H9 (cell line): ENCODE data around the gene NANOS3. TPM values are rescaled to one million over a fixed set of nuclear protein-coding genes. Genes with fewer than 3 reads are reported as not detected.

ENCODE experiments used
- DNase-seq: peaks from one replicate; pipeline ENCODE4 v3.0.0-alpha.2; 2017
- H2AFZ ChIP-seq: one replicate; pipeline ENCODE4 v1.6.1; 2013; ENCODE audit warnings: mild to moderate bottlenecking, low read length, control low read depth, moderate library complexity
- H2AK5ac ChIP-seq: 2 replicates; pipeline ENCODE4 v1.6.1; 2013; ENCODE audit warnings: low read length, control low read depth, mixed read lengths; ENCODE audit not compliant: insufficient read length
- H2BK120ac ChIP-seq: one replicate; pipeline ENCODE4 v1.6.1; 2013; ENCODE audit warnings: low read depth, mild to moderate bottlenecking, low read length, control low read depth, inconsistent platforms; ENCODE audit not compliant: poor library complexity, severe bottlenecking
- H2BK12ac ChIP-seq: 2 replicates; pipeline ENCODE4 v1.6.1; 2013; ENCODE audit warnings: low read length, control low read depth, mixed read lengths, low read depth; ENCODE audit not compliant: insufficient read length
- H2BK15ac ChIP-seq: 2 replicates; pipeline ENCODE4 v1.6.1; 2013; ENCODE audit warnings: low read depth, low read length, control low read depth
- H2BK20ac ChIP-seq: one replicate; pipeline ENCODE4 v1.6.1; 2013; ENCODE audit warnings: low read depth, mild to moderate bottlenecking, low read length, control low read depth, inconsistent platforms; ENCODE audit not compliant: poor library complexity, severe bottlenecking
- H2BK5ac ChIP-seq: 2 replicates; pipeline ENCODE4 v1.6.1; 2013; ENCODE audit warnings: low read length, control low read depth, mixed read lengths; ENCODE audit not compliant: insufficient read length
- H3K14ac ChIP-seq: 2 replicates; pipeline ENCODE4 v1.6.1; 2013; ENCODE audit warnings: low read length, control low read depth; ENCODE audit not compliant: insufficient read depth
- H3K18ac ChIP-seq: 2 replicates; pipeline ENCODE4 v1.6.1; 2013; ENCODE audit warnings: low read depth, mild to moderate bottlenecking, mixed read lengths, low read length, control low read depth; ENCODE audit not compliant: insufficient read length
- H3K23ac ChIP-seq: 2 replicates; pipeline ENCODE4 v1.6.1; 2013; ENCODE audit warnings: low read length, control low read depth, mixed read lengths, low read depth; ENCODE audit not compliant: insufficient read length
- H3K23me2 ChIP-seq: 2 replicates; pipeline ENCODE4 v1.6.1; 2013; ENCODE audit warnings: low read depth, mild to moderate bottlenecking, mixed read lengths, low read length, control low read depth; ENCODE audit not compliant: insufficient read length, poor library complexity, severe bottlenecking
- H3K27ac ChIP-seq: 2 replicates; pipeline ENCODE4 v1.5.1; 2013; ENCODE audit warnings: low read length, control low read depth, mixed read lengths, low read depth; ENCODE audit not compliant: insufficient read length
- H3K27me3 ChIP-seq: 2 replicates; pipeline ENCODE4 v1.6.1; 2013; ENCODE audit warnings: low read length, control low read depth, inconsistent platforms; ENCODE audit not compliant: insufficient read depth
- H3K4ac ChIP-seq: 2 replicates; pipeline ENCODE4 v1.6.1; 2013; ENCODE audit warnings: low read depth, mild to moderate bottlenecking, control low read depth, inconsistent platforms, low read length, moderate library complexity
- H3K4me1 ChIP-seq: 2 replicates; pipeline ENCODE4 v1.6.1; 2013; ENCODE audit warnings: low read length, control low read depth, inconsistent platforms; ENCODE audit not compliant: insufficient read depth
- H3K4me2 ChIP-seq: 2 replicates; pipeline ENCODE4 v1.6.1; 2013; ENCODE audit warnings: low read length, control low read depth, mixed read lengths; ENCODE audit not compliant: insufficient read length, insufficient read depth
- H3K56ac ChIP-seq: 2 replicates; pipeline ENCODE4 v1.6.1; 2013; ENCODE audit warnings: low read depth, mild to moderate bottlenecking, mixed read lengths, low read length, control low read depth; ENCODE audit not compliant: insufficient read length
- H3K79me1 ChIP-seq: 2 replicates; pipeline ENCODE4 v1.6.1; 2013; ENCODE audit warnings: low read depth, mild to moderate bottlenecking, moderate library complexity, low read length, control low read depth, inconsistent platforms; ENCODE audit not compliant: insufficient read depth, poor library complexity, severe bottlenecking
- H3K79me2 ChIP-seq: 2 replicates; pipeline ENCODE4 v1.6.1; 2013; ENCODE audit warnings: low read length, control low read depth, inconsistent platforms; ENCODE audit not compliant: insufficient read depth
- H3K9ac ChIP-seq: 2 replicates; pipeline ENCODE4 v1.6.1; 2013; ENCODE audit warnings: low read length, control low read depth, mixed read lengths; ENCODE audit not compliant: insufficient read length; ENCODE audit errors: extremely low read depth
- H3K9me3 ChIP-seq: one replicate; pipeline ENCODE4 v1.6.1; 2013; ENCODE audit warnings: low read depth, low read length, inconsistent platforms; ENCODE audit not compliant: control insufficient read depth
- H3T11ph ChIP-seq: one replicate; pipeline ENCODE4 v1.6.1; 2013; ENCODE audit warnings: mild to moderate bottlenecking, low read length, control low read depth, inconsistent platforms
- H4K20me1 ChIP-seq: one replicate; pipeline ENCODE4 v1.6.1; 2013; ENCODE audit not compliant: control insufficient read depth, insufficient read length, insufficient read depth
- H4K5ac ChIP-seq: 2 replicates; pipeline ENCODE4 v1.6.1; 2013; ENCODE audit warnings: low read depth, mild to moderate bottlenecking, mixed read lengths, low read length, control low read depth; ENCODE audit not compliant: insufficient read length
- H4K8ac ChIP-seq: replicated peaks from 2 replicates; pipeline ENCODE4 v1.6.1; 2013; ENCODE audit warnings: low read length, control low read depth, mixed read lengths, low read depth; ENCODE audit not compliant: insufficient read length
- H4K91ac ChIP-seq: 2 replicates; pipeline ENCODE4 v1.6.1; 2013; ENCODE audit warnings: low read depth, mild to moderate bottlenecking, moderate library complexity, mixed read lengths, low read length, control low read depth; ENCODE audit not compliant: insufficient read length
- H3K27ac Mint-ChIP-seq, 3 experiments: 2 replicates in 2 of 3; 3 replicates in 1 of 3; pipeline ENCODE4 v1.8.0; 2020 to 2021; ENCODE audit warnings: mixed read lengths in 3 of 3, mild to moderate bottlenecking in 1 of 3, moderate library complexity in 1 of 3
- H3K27me3 Mint-ChIP-seq: 2 replicates; pipeline ENCODE4 v1.8.0; 2021; ENCODE audit warnings: low read depth, mild to moderate bottlenecking, moderate library complexity, mixed read lengths
- H3K36me3 Mint-ChIP-seq, 3 experiments: 2 replicates in 2 of 3; 3 replicates in 1 of 3; pipeline ENCODE4 v1.8.0; 2020 to 2021; ENCODE audit warnings: low read depth in 3 of 3, mixed read lengths in 3 of 3; ENCODE audit not compliant: insufficient read depth in 1 of 3
- H3K4me1 Mint-ChIP-seq, 2 experiments: 2 replicates each; pipeline ENCODE4 v1.8.0; 2020; ENCODE audit warnings: mixed read lengths in 2 of 2
- H3K4me3 Mint-ChIP-seq, 2 experiments: 2 replicates in 1 of 2; 3 replicates in 1 of 2; pipeline ENCODE4 v1.8.0; 2020 to 2021; ENCODE audit warnings: mild to moderate bottlenecking in 2 of 2, mixed read lengths in 2 of 2, moderate library complexity in 1 of 2
- H3K9me3 Mint-ChIP-seq, 2 experiments: 2 replicates in 1 of 2; 3 replicates in 1 of 2; pipeline ENCODE4 v1.8.0; 2020; ENCODE audit warnings: mild to moderate bottlenecking in 2 of 2, mixed read lengths in 2 of 2, moderate library complexity in 1 of 2
- CTCF ChIP-seq: fragments of 200-600 bp; sonication (generic); conservative IDR thresholded peaks from 3 replicates; pipeline ENCODE4 v1.8.0; 2021; ENCODE audit warnings: antibody characterized with exemption, mild to moderate bottlenecking
- WGBS: extraction: QIAGEN DNeasy Blood & Tissue Kit; methylation state at CpG from one replicate; pipeline ENCODE4 v1.1.7; 2013; ENCODE audit warnings: missing lambda C conversion rate, low lambda C conversion rate, mixed read lengths; ENCODE audit not compliant: insufficient read length; ENCODE audit errors: extremely low coverage; 5-methylcytosine and 5-hydroxymethylcytosine counted together
- total RNA-seq: library from RNA; stranded (reverse); gene quantifications from 2 replicates; pipeline ENCODE4 v1.2.1, GENCODE V29; 2021

Gene NANOS3
- total RNA-seq, 1 experiment from 2014 or later = not detected

GRCh38 chr19:13856497-13856896, 20.4 kb upstream of the NANOS3 start:
- no peaks in the 10 kb centered on the region for H3K79me1 ChIP-seq
- Mint-ChIP-seq H3K27me3 (peaks cover 2% of the 10 kb centered on the region; the same call in 1 of the 2 replicates), H3K4me3 (no peak overlapping the region), H3K4me1 (peaks cover 4 to 15% of the 10 kb centered on the region in 2 experiments), H3K9me3 (no peaks in the 10 kb centered on the region), H3K36me3 (no peaks in the 10 kb centered on the region), H3K27ac (no peak overlapping the region)
- H2BK12ac ChIP-seq = no peak overlapping the region
- no peak for TF ChIP-seq CTCF
- no peak overlapping the region for H2BK120ac ChIP-seq
- H3K18ac ChIP-seq = no peak overlapping the region
- no peak for DNase-seq
- H3T11ph ChIP-seq = no peak overlapping the region
- no peak overlapping the region for H2AFZ ChIP-seq
- H3K4me2 ChIP-seq = no peak overlapping the region
- no peaks in the 10 kb centered on the region for H3K27me3 ChIP-seq
- no CpG with 5 or more reads among the region's 2 CpGs for WGBS
- no peak overlapping the region for H2AK5ac ChIP-seq
- no peaks in the 10 kb centered on the region for H3K23me2 ChIP-seq
- H4K91ac ChIP-seq = no peak overlapping the region
- no peak overlapping the region for H2BK15ac ChIP-seq
- no peak overlapping the region for H4K5ac ChIP-seq
- H4K20me1 ChIP-seq = no peaks in the 10 kb centered on the region
- H3K79me2 ChIP-seq = no peaks in the 10 kb centered on the region
- no peak overlapping the region for H3K9ac ChIP-seq
- no peaks in the 10 kb centered on the region for H3K9me3 ChIP-seq
- no peak overlapping the region for H3K23ac ChIP-seq
- H4K8ac ChIP-seq = no peak overlapping the region
- H2BK20ac ChIP-seq = no peak overlapping the region
- H3K27ac ChIP-seq = no peak overlapping the region
- no peak overlapping the region for H3K4ac ChIP-seq
- no peak overlapping the region for H3K56ac ChIP-seq
- no peak overlapping the region for H3K14ac ChIP-seq
- H3K4me1 ChIP-seq = no peaks in the 10 kb centered on the region
- H2BK5ac ChIP-seq = no peak overlapping the region
